RPMI7951 (cell line): ENCODE results near the gene KPNA2. TPM values are rescaled to one million over a fixed set of nuclear protein-coding genes. Genes with fewer than 3 reads are reported as not detected.
"Not testable (repeated sequence)": the region's sequence is repeated elsewhere in the genome, so short reads cannot be mapped to it uniquely, and the experiment has no call there.

Source experiments
- DNase-seq: peaks from one replicate; pipeline ENCODE4 v3.0.0-alpha.2; 2012; ENCODE audit warnings: low read depth
- total RNA-seq: library from RNA; depleted of rRNA; stranded (reverse); fragments of >200 nt; shearing (Covaris generic); gene quantifications from 2 replicates; pipeline ENCODE4 v1.2.3, GENCODE V29; 2014

KPNA2 gene
- total RNA-seq, 1 experiment from 2014 or later: 422 TPM

DNA sequence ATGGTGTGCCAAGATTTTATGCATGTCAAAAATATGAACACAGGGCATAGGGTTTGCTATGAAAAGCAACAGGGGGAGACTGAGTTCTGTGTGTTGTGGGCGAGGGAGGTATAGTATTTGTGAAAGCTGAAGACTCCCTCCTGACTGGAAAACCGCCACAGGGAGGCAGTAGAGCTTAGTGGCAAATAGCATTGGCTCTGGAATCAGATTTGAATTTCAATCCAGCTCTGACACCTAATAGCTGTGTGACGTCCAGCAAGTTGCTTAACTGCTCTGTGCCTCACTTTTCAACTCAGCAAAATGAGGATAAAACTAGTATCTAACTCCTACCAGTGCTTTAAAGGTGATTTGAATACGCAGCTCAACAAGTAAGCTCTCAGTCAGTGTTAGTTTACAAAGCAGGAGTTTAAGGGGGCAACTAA, 22.0 kb downstream of the KPNA2 start:
- peak; percentile 30 for DNase-seq

GRCh38 chr17:68060336-68060735, 24.8 kb downstream of the KPNA2 start:
- DNase-seq: no peak

- peak; percentile 79 for DNase-seq
These were observed 26.2 kb downstream of the KPNA2 start for GRCh38 chr17:68061512-68062313.

DNA sequence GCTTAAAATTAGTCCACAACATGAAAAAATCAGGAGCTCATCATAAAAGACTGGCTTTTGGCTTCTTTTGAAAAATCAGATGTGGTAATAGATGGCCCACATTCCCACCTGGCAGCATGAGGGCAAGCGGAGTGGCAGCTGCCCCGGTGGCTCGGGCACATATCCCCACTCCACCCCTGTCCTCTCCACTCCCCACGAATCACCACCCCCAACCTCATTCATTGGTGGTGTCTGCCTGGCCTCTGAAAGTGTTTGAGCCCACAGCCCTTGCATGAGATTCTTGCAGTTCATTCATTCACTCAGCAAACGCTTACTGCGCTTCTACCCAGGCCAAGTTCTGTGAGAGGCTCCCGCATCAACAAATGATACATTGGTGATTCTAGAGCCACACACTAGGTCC, 29.8 kb downstream of the KPNA2 start:
- DNase-seq: not testable (repeated sequence)

- not testable (repeated sequence) for DNase-seq
These were observed 33.0 kb downstream of the KPNA2 start for GRCh38 chr17:68068512-68068911.

DNA sequence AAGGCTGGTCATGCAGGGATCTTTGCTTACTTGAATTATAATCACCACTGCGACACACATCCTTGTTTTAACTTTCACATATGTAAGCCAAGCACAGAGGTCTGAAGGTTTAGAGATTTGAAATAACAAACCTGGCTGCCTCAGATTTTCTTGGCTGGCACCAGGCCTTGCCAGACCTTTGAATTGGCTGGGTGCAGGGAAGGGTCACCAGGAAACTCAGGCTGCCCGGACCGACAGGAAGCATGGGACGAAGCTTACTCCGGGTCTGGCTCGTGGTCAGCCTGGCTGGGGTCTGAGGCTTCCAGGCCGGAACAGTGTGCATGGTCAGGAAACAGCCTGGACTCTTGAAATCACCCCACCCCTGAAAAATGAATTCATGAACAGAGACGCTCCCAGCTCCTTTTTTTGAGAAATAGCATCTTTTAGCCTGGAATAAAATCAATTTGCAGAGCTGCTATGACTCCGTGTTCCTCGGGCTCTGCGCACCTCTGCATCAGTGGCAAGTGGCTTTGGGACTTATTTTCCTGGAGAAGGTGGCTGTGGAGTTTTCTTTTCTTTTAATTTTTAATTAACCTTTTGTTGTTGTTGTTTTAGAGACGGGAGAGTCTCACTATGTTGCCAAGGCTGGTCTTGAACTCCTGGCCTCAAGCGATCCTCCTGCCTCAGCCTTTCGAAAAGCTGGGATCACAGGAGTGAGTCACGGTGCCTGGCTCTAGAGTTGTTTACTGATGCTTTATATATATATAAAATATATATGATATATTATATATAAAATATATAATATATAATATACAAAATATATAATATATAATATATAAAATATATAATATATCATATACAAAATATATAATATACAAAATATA, 35.3 kb downstream of the KPNA2 start:
- DNase-seq: not testable (repeated sequence)

DNA sequence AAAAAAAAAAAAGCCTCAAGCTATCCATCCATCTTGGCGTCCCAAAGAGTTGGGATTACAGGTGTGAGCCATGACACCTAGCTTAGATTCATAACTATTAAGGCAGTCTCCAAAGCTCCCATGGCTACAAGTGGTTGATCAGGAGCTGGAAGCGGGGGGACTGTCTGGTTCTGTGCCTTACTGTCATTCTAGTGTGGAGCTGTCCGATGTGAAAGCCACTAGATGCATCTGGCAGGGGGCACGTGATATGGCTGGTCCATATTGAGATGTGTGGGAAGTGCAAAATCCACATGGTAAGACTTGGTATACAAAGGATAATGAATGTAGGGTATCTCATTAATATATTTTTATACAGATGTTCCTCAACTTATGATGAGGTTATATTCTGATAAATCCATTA, 38.7 kb downstream of the KPNA2 start:
- no peak for DNase-seq

GRCh38 chr17:68075953-68076607, 40.5 kb downstream of the KPNA2 start:
- DNase-seq: not testable (repeated sequence)

DNA sequence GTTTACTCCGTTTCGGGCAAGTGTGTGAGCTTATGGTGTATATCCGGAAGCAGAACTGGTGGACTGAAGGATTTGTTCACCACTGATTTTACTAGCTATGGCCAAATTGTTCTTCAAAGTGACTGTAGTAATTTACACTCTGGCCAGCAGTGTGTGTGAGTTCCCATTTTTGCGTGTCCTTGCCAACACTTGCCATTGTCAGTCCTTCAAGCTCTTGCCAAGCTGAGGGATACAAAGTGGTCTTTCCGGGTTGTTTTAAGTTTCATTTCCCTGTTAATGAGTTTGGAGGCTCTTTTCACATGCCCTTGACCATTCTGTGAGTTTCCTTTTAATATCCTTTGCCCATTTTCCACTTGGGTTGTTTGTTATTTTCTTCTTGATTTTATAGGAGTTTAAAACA, 42.0 kb downstream of the KPNA2 start:
- DNase-seq: not testable (repeated sequence)

GRCh38 chr17:68080411-68081150, 45.0 kb downstream of the KPNA2 start:
- no peak for DNase-seq

DNA sequence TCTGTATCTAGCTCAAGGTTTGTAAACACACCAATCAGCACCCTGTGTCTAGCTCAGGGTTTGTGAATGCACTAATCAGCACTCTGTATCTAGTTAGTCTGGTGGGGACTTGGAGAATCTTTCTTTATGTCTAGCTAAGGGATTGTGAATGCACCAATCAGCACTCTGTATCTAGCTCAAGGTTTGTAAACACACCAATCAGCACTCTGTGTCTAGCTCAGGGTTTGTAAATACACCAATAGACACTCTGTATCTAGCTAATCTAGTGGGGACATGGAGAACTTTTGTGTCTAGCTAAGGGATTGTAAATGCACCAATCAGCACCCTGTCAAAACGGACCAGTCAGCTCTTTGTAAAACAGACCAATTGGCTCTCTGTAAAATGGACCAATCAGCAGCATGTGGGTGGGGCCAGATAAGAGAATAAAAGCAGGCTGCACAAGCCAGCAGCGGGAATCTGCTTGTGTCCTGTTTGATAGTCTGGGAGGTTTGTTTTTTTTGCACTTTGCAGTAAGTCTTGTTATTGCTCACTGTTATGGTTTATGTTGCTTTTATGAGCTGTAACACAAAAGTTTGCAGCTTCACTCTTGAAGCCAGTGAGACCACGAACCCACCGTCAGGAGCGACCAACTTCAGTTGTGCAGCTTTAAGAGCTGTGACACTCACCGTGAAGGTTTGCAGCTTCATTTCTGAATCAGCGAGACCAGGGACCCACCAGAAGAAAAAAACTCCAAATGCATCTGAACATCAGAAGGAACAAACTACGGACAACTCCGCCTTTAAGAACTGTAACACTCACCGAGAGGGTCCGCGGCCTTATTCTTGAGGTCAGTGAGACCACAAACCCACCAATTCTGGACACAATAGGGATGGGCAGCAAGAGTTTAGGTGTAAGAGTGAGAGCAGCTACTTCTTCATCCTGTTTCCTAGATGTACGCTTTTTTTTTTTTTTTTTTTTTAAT, 46.0 kb downstream of the KPNA2 start:
- not testable (repeated sequence) for DNase-seq

- DNase-seq: no peak
These were observed 50.3 kb downstream of the KPNA2 start for GRCh38 chr17:68085771-68086381.

- DNase-seq: not testable (repeated sequence)
These were observed 51.1 kb downstream of the KPNA2 start for GRCh38 chr17:68086666-68087065.

DNA sequence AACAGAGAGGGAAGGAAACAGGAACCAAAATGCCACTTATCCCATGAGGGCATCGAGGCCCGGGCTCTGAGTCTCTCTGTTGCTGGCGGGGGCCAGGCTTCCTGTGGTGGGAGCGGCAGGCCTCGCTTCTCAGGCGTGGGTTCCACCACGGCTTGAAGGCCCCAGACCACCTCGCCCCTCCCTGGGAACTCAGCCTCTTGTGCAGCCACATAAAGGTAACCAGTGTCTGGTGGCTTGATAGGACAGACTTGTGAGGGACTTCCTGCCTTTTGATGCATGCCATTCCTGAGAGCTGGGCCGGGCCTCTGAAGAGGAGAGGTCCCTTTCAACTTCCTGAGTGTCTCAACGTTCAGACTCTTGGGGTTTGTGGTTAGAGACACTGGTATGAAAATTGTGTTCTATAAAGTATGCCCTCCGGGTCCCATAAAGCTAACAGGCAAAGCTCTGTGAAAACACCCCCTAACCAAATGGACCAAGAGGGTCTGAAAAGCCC, 51.6 kb downstream of the KPNA2 start:
- DNase-seq: peak; percentile 50

GRCh38 chr17:68087851-68088250, 52.3 kb downstream of the KPNA2 start:
- no peak for DNase-seq

DNA sequence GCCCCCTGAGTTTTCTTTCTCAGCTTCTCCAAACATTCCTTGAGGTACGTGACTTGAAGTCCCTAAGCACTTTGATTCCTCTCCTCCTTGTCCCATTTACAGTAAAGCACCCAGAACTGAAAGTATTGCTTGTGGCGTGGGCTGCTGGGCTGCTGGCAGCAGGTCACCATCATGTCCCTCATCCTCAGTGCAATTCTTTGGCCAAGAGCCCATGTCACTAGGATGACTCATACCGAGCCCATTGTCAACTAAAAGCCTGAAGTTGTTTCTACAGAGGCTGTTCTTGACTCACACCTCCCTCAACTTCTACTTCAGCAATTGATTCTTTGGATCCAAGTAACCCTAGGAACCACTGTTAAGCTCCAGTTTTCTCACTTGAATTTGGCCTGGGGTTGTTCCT, 54.3 kb downstream of the KPNA2 start:
- DNase-seq: peak; percentile 78

DNA sequence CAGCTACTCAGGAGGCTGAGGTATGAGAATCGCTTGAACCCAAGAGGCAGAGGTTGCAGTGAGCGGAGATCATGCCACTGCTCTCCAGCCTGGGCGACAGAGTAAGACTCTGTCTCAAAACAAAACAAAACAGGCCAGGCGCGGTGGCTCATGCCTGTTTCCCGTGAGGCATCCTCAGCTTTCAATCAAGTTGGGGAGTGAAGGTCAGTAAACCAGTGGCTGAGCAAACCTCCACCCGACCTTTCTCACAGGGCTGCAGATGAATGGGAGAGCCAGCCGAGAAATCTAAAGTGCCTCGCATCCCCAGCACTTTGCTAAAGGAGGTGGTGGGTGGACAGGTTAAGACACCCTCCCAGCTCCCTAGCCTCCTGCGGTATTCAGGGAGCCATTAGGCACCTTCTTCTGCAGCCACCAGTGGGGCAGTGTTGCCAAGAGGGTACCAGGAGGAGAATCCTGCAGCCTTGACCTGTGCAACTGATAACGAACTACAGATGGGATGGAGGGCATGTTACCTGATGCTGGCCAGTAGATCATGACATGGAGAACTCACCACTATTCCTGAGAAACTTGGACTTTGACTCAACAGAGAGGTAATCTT, 59.0 kb downstream of the KPNA2 start:
- no peak for DNase-seq

DNA sequence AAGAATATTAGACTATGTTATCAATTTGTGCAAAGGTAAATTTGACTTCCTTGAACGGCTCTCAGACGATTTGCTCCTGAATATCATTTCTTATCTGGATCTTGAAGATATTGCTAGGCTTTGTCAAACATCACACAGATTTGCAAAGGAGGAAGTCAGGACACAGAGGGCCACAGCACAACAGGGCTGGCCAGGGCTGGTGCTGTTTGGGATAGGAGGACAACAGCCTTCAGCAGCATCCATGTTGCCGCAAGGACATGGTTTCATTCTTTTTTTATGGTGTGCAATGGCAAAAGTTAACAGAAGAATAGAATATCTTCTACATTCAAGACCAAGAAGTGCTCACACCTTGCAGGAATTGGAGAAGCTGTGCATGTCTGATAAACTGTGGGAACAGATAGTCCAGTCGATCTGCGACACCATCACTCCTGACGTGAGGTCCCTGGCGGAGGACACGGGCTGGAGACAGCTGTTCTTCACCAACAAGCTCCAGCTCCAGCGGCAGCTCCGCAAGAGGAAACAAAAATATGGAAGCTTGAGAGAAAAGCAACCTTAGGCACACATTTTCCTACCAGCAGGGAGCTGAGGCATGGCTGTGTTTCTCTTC, 59.8 kb downstream of the KPNA2 start:
- no peak for DNase-seq

GRCh38 chr17:68096111-68096510, 60.6 kb downstream of the KPNA2 start:
- no peak for DNase-seq
